Endothelial cell of umbilical vein (primary cell): ENCODE measurements around the gene POLN. TPM values are rescaled to one million over a fixed set of nuclear protein-coding genes. Genes with fewer than 3 reads are reported as not detected.

Experiments used
- BruUV-seq: library from RNA; stranded (reverse); fragments of 400-500 nt; replicated peaks from 2 replicates; lab custom pipeline; 2021; lab: Mats Ljungman, UMichigan
- CTCF ChIA-PET: fragments of 300-600, 350-600 bp; sonication (Branson Sonifier 250); formaldehyde crosslinking; loops from one replicate; lab custom pipeline; 2021; ENCODE audit warnings: antibody characterized with exemption, inconsistent platforms; lab: Charles Lee
- POLR2A ChIA-PET: fragments of 300-600, 350-600 bp; sonication (Branson Sonifier 250); formaldehyde crosslinking; loops from one replicate; lab custom pipeline; 2021; ENCODE audit warnings: antibody characterized with exemption, inconsistent platforms; lab: Charles Lee
- DNase-seq: peaks from one replicate; pipeline ENCODE4 v3.0.0-alpha.2; 2011; ENCODE audit warnings: low read depth, low spot score
- FAIRE-seq: peaks from 2 replicates; lab custom pipeline; 2011; peaks lifted over from hg19 to GRCh38; lab: Jason Lieb, UNC
- H2AFZ ChIP-seq: 2 replicates; pipeline ENCODE4 v1.6.0; 2012; ENCODE audit warnings: low read depth, low read length, control low read depth, inconsistent platforms
- H3K27ac ChIP-seq: 2 replicates; pipeline ENCODE4 v1.5.1; 2011; ENCODE audit warnings: low read depth, mild to moderate bottlenecking, control low read depth, low read length, moderate library complexity; ENCODE audit not compliant: insufficient read depth
- H3K27me3 ChIP-seq, 2 experiments: 2 replicates each; pipeline versions ENCODE4 v1.6.0 to v1.6.1; 2011; ENCODE audit warnings: low read length in 2 of 2, mixed read lengths in 1 of 2; ENCODE audit not compliant: control insufficient read depth in 2 of 2, insufficient read depth in 2 of 2
- H3K36me3 ChIP-seq, 2 experiments: 2 replicates in 1 of 2; 3 replicates in 1 of 2; pipeline ENCODE4 v1.5.1; 2011; ENCODE audit warnings: low read length in 2 of 2, mild to moderate bottlenecking in 1 of 2, moderate library complexity in 1 of 2; ENCODE audit not compliant: control insufficient read depth in 2 of 2, insufficient read depth in 2 of 2; ENCODE audit errors: extremely low read depth in 1 of 2
- H3K4me1 ChIP-seq: 3 replicates; pipeline ENCODE4 v1.5.1; 2011; ENCODE audit warnings: mild to moderate bottlenecking, low read length; ENCODE audit not compliant: control insufficient read depth, insufficient read depth; ENCODE audit errors: extremely low read depth
- H3K4me2 ChIP-seq: 2 replicates; pipeline ENCODE4 v1.6.1; 2011; ENCODE audit warnings: low read length, control low read depth, mixed read lengths; ENCODE audit not compliant: insufficient read depth
- H3K4me3 ChIP-seq, 3 experiments: fragments of 200-600 bp in 1 of 3; sonication (generic), shearing (Covaris generic) in 1 of 3; replicated peaks in 1 of 3; 2 replicates each; pipeline ENCODE4 v1.5.1; 2011 to 2016; ENCODE audit warnings: control low read depth in 3 of 3, low read length in 3 of 3, mild to moderate bottlenecking in 2 of 3, inconsistent platforms in 1 of 3, low read depth in 1 of 3, moderate library complexity in 1 of 3; ENCODE audit not compliant: insufficient read depth in 1 of 3
- H3K79me2 ChIP-seq: 2 replicates; pipeline ENCODE4 v1.6.0; 2012; ENCODE audit warnings: low read length, inconsistent platforms; ENCODE audit not compliant: control insufficient read depth, insufficient read depth
- H3K9ac ChIP-seq: replicated peaks from 2 replicates; pipeline ENCODE3; 2011; ENCODE audit warnings: low read length, control low read depth; ENCODE audit not compliant: insufficient read depth; ENCODE audit errors: extremely low read depth
- H3K9me1 ChIP-seq: replicated peaks from 3 replicates; pipeline ENCODE4 v1.6.0; 2011; ENCODE audit warnings: mild to moderate bottlenecking, low read length; ENCODE audit not compliant: control insufficient read depth, insufficient read depth; ENCODE audit errors: extremely low read depth
- H3K9me3 ChIP-seq: replicated peaks from 2 replicates; pipeline ENCODE4 v1.5.1; 2012; ENCODE audit warnings: low read length, inconsistent platforms; ENCODE audit not compliant: control insufficient read depth, insufficient read depth
- H4K20me1 ChIP-seq: replicated peaks from 2 replicates; pipeline ENCODE3; 2011; ENCODE audit warnings: mild to moderate bottlenecking, low read length; ENCODE audit not compliant: control insufficient read depth, insufficient read depth; ENCODE audit errors: extremely low read depth
- EZH2 ChIP-seq: IDR thresholded peaks from 2 replicates; pipeline ENCODE4 v1.6.1; 2012; ENCODE audit warnings: borderline replicate concordance, low read depth, mild to moderate bottlenecking, moderate library complexity, low read length, inconsistent platforms; ENCODE audit not compliant: severe bottlenecking
- FOS ChIP-seq: IDR thresholded peaks from 2 replicates; pipeline ENCODE4 v1.6.1; 2011; ENCODE audit warnings: mild to moderate bottlenecking, low read length, moderate library complexity, borderline replicate concordance; ENCODE audit not compliant: insufficient read depth
- GATA2 ChIP-seq: IDR thresholded peaks from 2 replicates; pipeline ENCODE4 v1.7.0; 2011; ENCODE audit warnings: low read depth, mild to moderate bottlenecking, moderate library complexity, mixed read lengths, low read length; ENCODE audit not compliant: insufficient read length, insufficient read depth
- JUN ChIP-seq: IDR thresholded peaks from 2 replicates; pipeline ENCODE4 v1.6.1; 2011; ENCODE audit warnings: borderline replicate concordance, low read depth; ENCODE audit not compliant: insufficient read length, insufficient read depth
- MYC ChIP-seq: IDR thresholded peaks from one replicate; pipeline ENCODE4 v1.6.1; 2011; ENCODE audit warnings: mild to moderate bottlenecking, low read depth, low read length
- POLR2A ChIP-seq: IDR thresholded peaks from 2 replicates; pipeline ENCODE4 v1.6.1; 2012; ENCODE audit warnings: low read depth, mild to moderate bottlenecking, control low read depth, low read length
- POLR2AphosphoS5 ChIP-seq: IDR thresholded peaks from 2 replicates; pipeline ENCODE4 v1.6.1; 2012; ENCODE audit warnings: low read depth, mild to moderate bottlenecking, control low read depth, low read length, moderate library complexity; ENCODE audit not compliant: insufficient read depth
- dilution Hi-C: fragments of 300-500 bp; cut with MboI; formaldehyde crosslinking; loops from one replicate; pipeline ENCODE4 v1.15.0; 2019; ENCODE audit warnings: low sequenced_read_pairs; ENCODE audit not compliant: extremely low pct_ligation_motif_present
- intact Hi-C: fragments of 100-400 bp; cut with micrococcal nuclease; formaldehyde crosslinking; loops from one replicate; pipeline ENCODE4 v1.10.0; 2022
- polyA plus RNA-seq, 4 experiments: library from polyadenylated mRNA; depleted of rRNA in 3 of 4; stranded (reverse) in 3 of 4; unstranded in 1 of 4; fragments of >200 nt; gene quantifications; 2 replicates each; pipeline versions ENCODE4 v1.2.1 to v1.2.3, GENCODE V29; 2011 to 2012; ENCODE audit warnings: missing spikeins in 1 of 4
- total RNA-seq: library from RNA; stranded (reverse); gene quantifications from 2 replicates; pipeline ENCODE4 v1.2.3, GENCODE V29; 2021
- TF ChIP-seq, protein P1 (sequence below): IDR thresholded peaks from 2 replicates; pipeline ENCODE4 v1.6.1; 2011; ENCODE audit not compliant: insufficient read depth, insufficient read length
- TF ChIP-seq, protein P2 (sequence below), 2 donors: IDR thresholded peaks; 1 replicate in 1 of 2; 2 replicates in 1 of 2; pipeline ENCODE4 v1.5.1; 2011; ENCODE audit warnings: low read length in 2 of 2, mild to moderate bottlenecking in 2 of 2, moderate library complexity in 2 of 2, control low read depth in 1 of 2, inconsistent platforms in 1 of 2, low read depth in 1 of 2; ENCODE audit not compliant: insufficient read depth in 1 of 2; ENCODE audit errors: extremely low read depth in 1 of 2

The POLN gene
- total and polyA plus RNA-seq, 2 donors (not counting 3 experiments of a cell fraction or from before 2014, with no cell fraction given) = 1.3 to 4.2 TPM

DNA sequence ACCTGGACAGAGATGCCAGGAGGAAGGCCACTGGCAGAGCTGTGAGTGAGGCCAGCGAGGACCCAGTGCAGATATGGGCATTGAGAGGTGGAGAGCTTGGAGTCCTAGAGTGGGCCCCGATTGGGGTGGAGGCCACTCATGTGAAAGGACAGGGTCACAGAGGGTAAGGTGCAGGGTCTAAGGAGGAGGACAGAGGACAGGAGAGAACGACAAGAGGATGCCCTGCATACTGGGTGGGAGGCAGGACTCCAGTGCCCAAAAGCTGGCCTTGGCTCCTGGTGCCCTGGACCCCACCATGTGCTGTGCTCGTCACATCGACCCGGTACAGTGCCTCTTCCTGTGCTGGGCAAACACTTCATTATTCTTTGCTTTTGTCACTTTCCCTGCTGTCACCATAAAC is 116.1 kb downstream of the POLN start:
- Histone ChIP-seq H3K4me3 (no peak overlapping the region), H4K20me1 (no peaks in the 10 kb centered on the region), H3K36me3 (no peaks in the 10 kb centered on the region), H3K9me1 (no peaks in the 10 kb centered on the region), H3K27me3 (no peaks in the 10 kb centered on the region), H3K4me1 (no peaks in the 10 kb centered on the region), H2AFZ (no peak overlapping the region), H3K9me3 (no peaks in the 10 kb centered on the region), H3K4me2 (no peak overlapping the region), H3K27ac (no peak overlapping the region), H3K9ac (no peak overlapping the region), H3K79me2 (no peaks in the 10 kb centered on the region)
- TF ChIP-seq MYC (no peak), GATA2 (no peak), POLR2A (no peak), EZH2 (no peak), JUN (no peak), FOS (no peak), POLR2AphosphoS5 (no peak)
- TF ChIP-seq, protein P1, sequence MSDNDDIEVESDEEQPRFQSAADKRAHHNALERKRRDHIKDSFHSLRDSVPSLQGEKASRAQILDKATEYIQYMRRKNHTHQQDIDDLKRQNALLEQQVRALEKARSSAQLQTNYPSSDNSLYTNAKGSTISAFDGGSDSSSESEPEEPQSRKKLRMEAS = no peak
- TF ChIP-seq, protein P2, sequence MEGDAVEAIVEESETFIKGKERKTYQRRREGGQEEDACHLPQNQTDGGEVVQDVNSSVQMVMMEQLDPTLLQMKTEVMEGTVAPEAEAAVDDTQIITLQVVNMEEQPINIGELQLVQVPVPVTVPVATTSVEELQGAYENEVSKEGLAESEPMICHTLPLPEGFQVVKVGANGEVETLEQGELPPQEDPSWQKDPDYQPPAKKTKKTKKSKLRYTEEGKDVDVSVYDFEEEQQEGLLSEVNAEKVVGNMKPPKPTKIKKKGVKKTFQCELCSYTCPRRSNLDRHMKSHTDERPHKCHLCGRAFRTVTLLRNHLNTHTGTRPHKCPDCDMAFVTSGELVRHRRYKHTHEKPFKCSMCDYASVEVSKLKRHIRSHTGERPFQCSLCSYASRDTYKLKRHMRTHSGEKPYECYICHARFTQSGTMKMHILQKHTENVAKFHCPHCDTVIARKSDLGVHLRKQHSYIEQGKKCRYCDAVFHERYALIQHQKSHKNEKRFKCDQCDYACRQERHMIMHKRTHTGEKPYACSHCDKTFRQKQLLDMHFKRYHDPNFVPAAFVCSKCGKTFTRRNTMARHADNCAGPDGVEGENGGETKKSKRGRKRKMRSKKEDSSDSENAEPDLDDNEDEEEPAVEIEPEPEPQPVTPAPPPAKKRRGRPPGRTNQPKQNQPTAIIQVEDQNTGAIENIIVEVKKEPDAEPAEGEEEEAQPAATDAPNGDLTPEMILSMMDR (IDR thresholded peaks at IDR 0.05; ENCODE audit: extremely low read depth in 1 of 2, insufficient read depth in 1 of 2, low read depth in 1 of 2, low read length in 2 of 2) = no peak
- CTCF ChIA-PET = no interaction called here
- no peak for DNase-seq
- dilution Hi-C loops = no loop called here
- intact Hi-C loops = no loop called here
- no peak for FAIRE-seq
- POLR2A ChIA-PET = no interaction called here
- no TSS peak for BruUV-seq
